HG02571 (cell line): ENCODE measurements around the gene SAA4.
"Not testable (repeated sequence)": the region's sequence is repeated elsewhere in the genome, so short reads cannot be mapped to it uniquely, and the experiment has no call there.

Experiments
- ATAC-seq: cut with Tn5 transposase; IDR thresholded peaks from one replicate; pipeline ENCODE4 v1.9.1; 2021; ENCODE audit warnings: mild to moderate bottlenecking, moderate library complexity; ENCODE audit not compliant: unreplicated experiment

Gene SAA4

GRCh38 chr11:18191376-18191775 is 45.2 kb downstream of the SAA4 start:
- no peak for ATAC-seq

GRCh38 chr11:18189476-18190245 is 46.9 kb downstream of the SAA4 start:
- not testable (repeated sequence) for ATAC-seq

GRCh38 chr11:18188796-18189195 is 47.8 kb downstream of the SAA4 start:
- no peak for ATAC-seq
